ENCODE results near the gene NOSIP. TPM values are rescaled to one million over a fixed set of nuclear protein-coding genes. Genes with fewer than 3 reads are reported as not detected.
A peak's percentile ranks its signal among the peaks of the same experiment; 100 is the strongest.

The NOSIP gene
- total and polyA plus RNA-seq, 8 donors = 40.8 to 67.9 (median 61.2) TPM

GRCh38 chr19:49565261-49565660, 15.1 kb downstream of the NOSIP start:
- TF ChIP-seq CTCF (IDR thresholded peaks at IDR 0.05) = no peak
- Histone ChIP-seq H3K9me3 (no peaks in the 10 kb centered on the region), H3K4me3 (no peak overlapping the region), H3K4me1 (peaks cover 0 to 38% of the 10 kb centered on the region in 2 donors), H3K27me3 (no peaks in the 10 kb centered on the region), H3K27ac (no peak overlapping the region), H3K36me3 (no peaks in the 10 kb centered on the region)
- DNase-seq (peak in 1 of 4 donors; percentile 61), ATAC-seq (peak; percentile 18)
- intact Hi-C loops (cut with DNase I) = no loop called here

GRCh38 chr19:49564616-49565045, 15.7 kb downstream of the NOSIP start:
- Histone ChIP-seq H3K27ac (no peak overlapping the region), H3K27me3 (no peaks in the 10 kb centered on the region), H3K36me3 (peaks cover 0 to 5% of the 10 kb centered on the region in 2 donors), H3K4me1 (peaks cover 0 to 32% of the 10 kb centered on the region in 2 donors), H3K9me3 (no peaks in the 10 kb centered on the region), H3K4me3 (no peak overlapping the region)
- TF ChIP-seq CTCF (IDR thresholded peaks at IDR 0.05) = no peak
- intact Hi-C loops (cut with DNase I) = no loop called here
- DNase-seq (no peak), ATAC-seq (no peak)

GRCh38 chr19:49560358-49560900, 19.9 kb downstream of the NOSIP start:
- no peak overlapping the region for H3K4me3 ChIP-seq
- no peak for DNase-seq
- peaks cover 0 to 45% of the 10 kb centered on the region in 2 donors for H3K36me3 ChIP-seq
- H3K9me3 ChIP-seq = no peaks in the 10 kb centered on the region
- H3K27me3 ChIP-seq = no peaks in the 10 kb centered on the region
- TF ChIP-seq CTCF (IDR thresholded peaks at IDR 0.05) = no peak
- H3K27ac ChIP-seq = no peak overlapping the region
- no peak for ATAC-seq
- H3K4me1 ChIP-seq = peaks cover 0 to 24% of the 10 kb centered on the region in 2 donors
- intact Hi-C loops (cut with DNase I) = no loop called here

GRCh38 chr19:49559928-49560327, 20.4 kb downstream of the NOSIP start:
- intact Hi-C loops (cut with DNase I) = no loop called here
- ATAC-seq = no peak
- no peak for TF ChIP-seq CTCF (IDR thresholded peaks at IDR 0.05)
- H3K9me3 ChIP-seq = no peaks in the 10 kb centered on the region
- H3K36me3 ChIP-seq = peaks cover 0 to 50% of the 10 kb centered on the region in 2 donors
- H3K27ac ChIP-seq = no peak overlapping the region
- H3K4me1 ChIP-seq = peaks cover 0 to 24% of the 10 kb centered on the region in 2 donors
- no peaks in the 10 kb centered on the region for H3K27me3 ChIP-seq
- no peak overlapping the region for H3K4me3 ChIP-seq
- no peak for DNase-seq

- ATAC-seq (no peak), DNase-seq (no peak)
- no peak overlapping the region for H3K27ac ChIP-seq
- H3K9me3 ChIP-seq = no peaks in the 10 kb centered on the region
- peaks cover 0 to 55% of the 10 kb centered on the region in 2 donors for H3K36me3 ChIP-seq
- no peak for TF ChIP-seq CTCF (IDR thresholded peaks at IDR 0.05)
- peaks cover 0 to 29% of the 10 kb centered on the region in 2 donors for H3K4me1 ChIP-seq
- no peak overlapping the region for H3K4me3 ChIP-seq
- intact Hi-C loops (cut with DNase I) = no loop called here
- no peaks in the 10 kb centered on the region for H3K27me3 ChIP-seq
These were observed 20.9 kb downstream of the NOSIP start for GRCh38 chr19:49559443-49559842.

All from left lung (tissue), 10 donors.